Epithelial cell of esophagus (primary cell): ENCODE data around the gene ATN1.

Experiments used
- DNase-seq: peaks from one replicate; pipeline ENCODE4 v3.0.0; 2010; ENCODE audit warnings: low read depth
- H3K4me3 ChIP-seq: 2 replicates; pipeline ENCODE4 v1.5.1; 2011; ENCODE audit warnings: mild to moderate bottlenecking, low read length, control low read depth
- TF ChIP-seq, protein P1 (sequence below): IDR thresholded peaks from 2 replicates; pipeline ENCODE4 v1.5.1; 2011; ENCODE audit warnings: low read depth, mild to moderate bottlenecking, low read length, control low read depth, inconsistent platforms; ENCODE audit not compliant: insufficient read depth; ENCODE audit errors: missing control alignments

ATN1 gene

DNA sequence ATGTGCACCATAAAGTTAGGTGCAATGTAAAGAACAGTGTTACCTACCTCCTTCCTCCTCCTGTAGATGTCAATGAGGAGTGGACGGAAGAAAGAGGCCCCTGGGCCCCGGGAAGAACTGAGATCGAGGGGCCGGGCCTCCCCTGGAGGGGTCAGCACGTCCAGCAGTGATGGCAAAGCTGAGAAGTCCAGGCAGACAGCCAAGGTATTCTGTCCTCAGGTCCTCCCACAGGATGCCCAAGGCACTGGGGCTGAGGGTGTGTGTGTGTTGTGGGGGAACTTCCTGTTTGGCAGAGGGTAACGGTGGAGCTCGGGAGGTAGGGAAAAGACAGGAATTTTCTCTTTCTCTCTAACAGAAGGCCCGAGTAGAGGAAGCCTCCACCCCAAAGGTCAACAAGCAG lies 6.4 kb downstream of the ATN1 start:
- TF ChIP-seq, protein P1, sequence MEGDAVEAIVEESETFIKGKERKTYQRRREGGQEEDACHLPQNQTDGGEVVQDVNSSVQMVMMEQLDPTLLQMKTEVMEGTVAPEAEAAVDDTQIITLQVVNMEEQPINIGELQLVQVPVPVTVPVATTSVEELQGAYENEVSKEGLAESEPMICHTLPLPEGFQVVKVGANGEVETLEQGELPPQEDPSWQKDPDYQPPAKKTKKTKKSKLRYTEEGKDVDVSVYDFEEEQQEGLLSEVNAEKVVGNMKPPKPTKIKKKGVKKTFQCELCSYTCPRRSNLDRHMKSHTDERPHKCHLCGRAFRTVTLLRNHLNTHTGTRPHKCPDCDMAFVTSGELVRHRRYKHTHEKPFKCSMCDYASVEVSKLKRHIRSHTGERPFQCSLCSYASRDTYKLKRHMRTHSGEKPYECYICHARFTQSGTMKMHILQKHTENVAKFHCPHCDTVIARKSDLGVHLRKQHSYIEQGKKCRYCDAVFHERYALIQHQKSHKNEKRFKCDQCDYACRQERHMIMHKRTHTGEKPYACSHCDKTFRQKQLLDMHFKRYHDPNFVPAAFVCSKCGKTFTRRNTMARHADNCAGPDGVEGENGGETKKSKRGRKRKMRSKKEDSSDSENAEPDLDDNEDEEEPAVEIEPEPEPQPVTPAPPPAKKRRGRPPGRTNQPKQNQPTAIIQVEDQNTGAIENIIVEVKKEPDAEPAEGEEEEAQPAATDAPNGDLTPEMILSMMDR: no peak
- no peak overlapping the region for H3K4me3 ChIP-seq
- no peak for DNase-seq

DNA sequence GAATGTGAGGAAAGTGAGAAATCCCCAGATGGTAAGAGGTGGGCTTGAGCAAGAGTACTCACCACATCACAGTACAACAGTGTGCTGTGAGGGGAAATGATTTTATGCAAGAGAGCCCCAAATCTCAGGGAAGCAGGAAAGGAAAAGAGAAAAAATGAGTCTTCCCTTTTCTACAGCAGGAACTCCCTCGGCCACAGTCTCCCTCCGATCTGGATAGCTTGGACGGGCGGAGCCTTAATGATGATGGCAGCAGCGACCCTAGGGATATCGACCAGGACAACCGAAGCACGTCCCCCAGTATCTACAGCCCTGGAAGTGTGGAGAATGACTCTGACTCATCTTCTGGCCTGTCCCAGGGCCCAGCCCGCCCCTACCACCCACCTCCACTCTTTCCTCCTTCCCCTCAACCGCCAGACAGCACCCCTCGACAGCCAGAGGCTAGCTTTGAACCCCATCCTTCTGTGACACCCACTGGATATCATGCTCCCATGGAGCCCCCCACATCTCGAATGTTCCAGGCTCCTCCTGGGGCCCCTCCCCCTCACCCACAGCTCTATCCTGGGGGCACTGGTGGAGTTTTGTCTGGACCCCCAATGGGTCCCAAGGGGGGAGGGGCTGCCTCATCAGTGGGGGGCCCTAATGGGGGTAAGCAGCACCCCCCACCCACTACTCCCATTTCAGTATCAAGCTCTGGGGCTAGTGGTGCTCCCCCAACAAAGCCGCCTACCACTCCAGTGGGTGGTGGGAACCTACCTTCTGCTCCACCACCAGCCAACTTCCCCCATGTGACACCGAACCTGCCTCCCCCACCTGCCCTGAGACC lies 7.8 kb downstream of the ATN1 start:
- DNase-seq: no peak

DNA sequence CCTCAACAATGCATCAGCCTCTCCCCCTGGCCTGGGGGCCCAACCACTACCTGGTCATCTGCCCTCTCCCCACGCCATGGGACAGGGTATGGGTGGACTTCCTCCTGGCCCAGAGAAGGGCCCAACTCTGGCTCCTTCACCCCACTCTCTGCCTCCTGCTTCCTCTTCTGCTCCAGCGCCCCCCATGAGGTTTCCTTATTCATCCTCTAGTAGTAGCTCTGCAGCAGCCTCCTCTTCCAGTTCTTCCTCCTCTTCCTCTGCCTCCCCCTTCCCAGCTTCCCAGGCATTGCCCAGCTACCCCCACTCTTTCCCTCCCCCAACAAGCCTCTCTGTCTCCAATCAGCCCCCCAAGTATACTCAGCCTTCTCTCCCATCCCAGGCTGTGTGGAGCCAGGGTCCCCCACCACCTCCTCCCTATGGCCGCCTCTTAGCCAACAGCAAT lies 8.5 kb downstream of the ATN1 start:
- DNase-seq: no peak
- H3K4me3 ChIP-seq: no peak overlapping the region
- TF ChIP-seq, protein P1: no peak

More for the DNA sequence above, 7.8 kb downstream of the ATN1 start:
- TF ChIP-seq, protein P1: no peak
- no peak overlapping the region for H3K4me3 ChIP-seq

DNA sequence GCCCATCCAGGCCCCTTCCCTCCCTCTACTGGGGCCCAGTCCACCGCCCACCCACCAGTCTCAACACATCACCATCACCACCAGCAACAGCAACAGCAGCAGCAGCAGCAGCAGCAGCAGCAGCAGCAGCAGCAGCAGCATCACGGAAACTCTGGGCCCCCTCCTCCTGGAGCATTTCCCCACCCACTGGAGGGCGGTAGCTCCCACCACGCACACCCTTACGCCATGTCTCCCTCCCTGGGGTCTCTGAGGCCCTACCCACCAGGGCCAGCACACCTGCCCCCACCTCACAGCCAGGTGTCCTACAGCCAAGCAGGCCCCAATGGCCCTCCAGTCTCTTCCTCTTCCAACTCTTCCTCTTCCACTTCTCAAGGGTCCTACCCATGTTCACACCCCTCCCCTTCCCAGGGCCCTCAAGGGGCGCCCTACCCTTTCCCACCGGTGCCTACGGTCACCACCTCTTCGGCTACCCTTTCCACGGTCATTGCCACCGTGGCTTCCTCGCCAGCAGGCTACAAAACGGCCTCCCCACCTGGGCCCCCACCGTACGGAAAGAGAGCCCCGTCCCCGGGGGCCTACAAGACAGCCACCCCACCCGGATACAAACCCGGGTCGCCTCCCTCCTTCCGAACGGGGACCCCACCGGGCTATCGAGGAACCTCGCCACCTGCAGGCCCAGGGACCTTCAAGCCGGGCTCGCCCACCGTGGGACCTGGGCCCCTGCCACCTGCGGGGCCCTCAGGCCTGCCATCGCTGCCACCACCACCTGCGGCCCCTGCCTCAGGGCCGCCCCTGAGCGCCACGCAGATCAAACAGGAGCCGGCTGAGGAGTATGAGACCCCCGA lies 9.1 kb downstream of the ATN1 start:
- H3K4me3 ChIP-seq: peak overlapping the region; percentile 58
- TF ChIP-seq, protein P1: no peak
- DNase-seq: no peak

DNA sequence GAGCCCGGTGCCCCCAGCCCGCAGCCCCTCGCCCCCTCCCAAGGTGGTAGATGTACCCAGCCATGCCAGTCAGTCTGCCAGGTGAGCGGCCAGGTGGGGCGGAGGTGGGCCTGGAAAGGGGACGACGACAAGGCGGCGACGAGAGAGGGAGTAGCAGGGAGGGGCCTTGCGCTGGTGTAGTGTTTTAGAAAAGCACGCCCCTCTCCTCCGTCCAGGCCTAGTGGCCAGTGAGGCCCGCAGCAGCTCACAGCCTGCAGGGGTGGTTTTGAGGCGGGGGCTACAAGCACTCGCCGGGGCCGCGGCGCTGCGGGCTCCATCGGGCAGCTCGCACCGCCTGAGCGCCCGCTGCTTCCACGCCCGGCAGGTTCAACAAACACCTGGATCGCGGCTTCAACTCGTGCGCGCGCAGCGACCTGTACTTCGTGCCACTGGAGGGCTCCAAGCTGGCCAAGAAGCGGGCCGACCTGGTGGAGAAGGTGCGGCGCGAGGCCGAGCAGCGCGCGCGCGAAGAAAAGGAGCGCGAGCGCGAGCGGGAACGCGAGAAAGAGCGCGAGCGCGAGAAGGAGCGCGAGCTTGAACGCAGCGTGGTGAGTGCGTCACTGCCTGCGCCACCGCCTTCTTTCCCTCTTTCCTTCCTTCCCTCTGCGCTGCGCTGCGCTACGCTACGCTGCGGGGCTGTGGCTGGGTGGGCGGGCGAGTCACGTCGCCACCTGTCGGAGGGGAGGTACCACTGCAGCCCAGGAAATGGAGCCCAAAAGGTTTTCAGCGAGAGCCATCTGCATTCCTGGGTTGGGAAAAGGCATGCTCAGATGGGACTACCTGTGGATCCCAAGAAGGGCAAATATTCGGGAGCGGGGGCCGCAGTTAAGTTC lies 10.0 kb downstream of the ATN1 start:
- peak overlapping the region; percentile 58 for H3K4me3 ChIP-seq
- TF ChIP-seq, protein P1: peak; percentile 90
- DNase-seq: peak; percentile 96
